ENCODE results near the gene JMJD6.

JMJD6 gene

GRCh38 chr17:76679239-76679638 lies 47.2 kb downstream of the JMJD6 start:
- no peak for DNase-seq (ENCODE audit: low read depth in 2 of 2)

- no peak for DNase-seq (ENCODE audit: low read depth in 2 of 2)
Measured at GRCh38 chr17:76678330-76678729, 48.1 kb downstream of the JMJD6 start.

- no peak for DNase-seq (ENCODE audit: low read depth in 2 of 2)
Measured at GRCh38 chr17:76677406-76677805, 49.0 kb downstream of the JMJD6 start.

- no peak for DNase-seq (ENCODE audit: low read depth in 2 of 2)
Measured at GRCh38 chr17:76676629-76677028, 49.8 kb downstream of the JMJD6 start.

- DNase-seq (ENCODE audit: low read depth in 2 of 2), result no peak
Measured at GRCh38 chr17:76675648-76676047, 50.8 kb downstream of the JMJD6 start.

- DNase-seq (ENCODE audit: low read depth in 2 of 2), result no peak
Measured at GRCh38 chr17:76674600-76674999, 51.8 kb downstream of the JMJD6 start.

GRCh38 chr17:76673729-76674128 lies 52.7 kb downstream of the JMJD6 start:
- no peak for DNase-seq (ENCODE audit: low read depth in 2 of 2)

GRCh38 chr17:76672892-76673291 lies 53.5 kb downstream of the JMJD6 start:
- DNase-seq (ENCODE audit: low read depth in 2 of 2), result no peak

- DNase-seq (ENCODE audit: low read depth in 2 of 2), result no peak
Measured at GRCh38 chr17:76672270-76672851, 54.0 kb downstream of the JMJD6 start.

- no peak for DNase-seq (ENCODE audit: low read depth in 2 of 2)
Measured at GRCh38 chr17:76671912-76672262, 54.5 kb downstream of the JMJD6 start.

- peak; percentile 98 to 99 for DNase-seq (ENCODE audit: low read depth in 2 of 2)
Measured at GRCh38 chr17:76671123-76671911, 55.1 kb downstream of the JMJD6 start.

- DNase-seq (ENCODE audit: low read depth in 2 of 2), result no peak
Measured at GRCh38 chr17:76670718-76671122, 55.7 kb downstream of the JMJD6 start.

GRCh38 chr17:76670020-76670717 lies 56.2 kb downstream of the JMJD6 start:
- DNase-seq (ENCODE audit: low read depth in 2 of 2), result no peak
